GM12878 (cell line): ENCODE measurements around the gene DCBLD1. TPM values are rescaled to one million over a fixed set of nuclear protein-coding genes. Genes with fewer than 3 reads are reported as not detected.

ENCODE experiments used
- BCL11A ChIP-seq: IDR thresholded peaks from 2 replicates; pipeline ENCODE4 v1.6.1; 2011; ENCODE audit warnings: low read depth, low read length
- FOXK2 ChIP-seq: fragments of 450-650 bp; IDR thresholded peaks from 2 replicates; pipeline ENCODE4 v1.6.1; 2017; ENCODE audit warnings: mild to moderate bottlenecking, moderate library complexity
- HSF1 ChIP-seq: fragments of 150-350 bp; IDR thresholded peaks from 2 replicates; pipeline ENCODE4 v1.6.1; 2014; ENCODE audit warnings: mild to moderate bottlenecking, low read depth, low read length
- IKZF1 ChIP-seq: fragments of 450-650 bp; conservative IDR thresholded peaks from 2 replicates; pipeline ENCODE4 v1.6.1; 2017; ENCODE audit warnings: antibody characterized with exemption, mild to moderate bottlenecking
- IKZF2 ChIP-seq, 2 experiments: fragments of 450-650 bp; IDR thresholded peaks; 2 replicates each; pipeline ENCODE4 v1.6.1; 2017; ENCODE audit warnings: mild to moderate bottlenecking in 2 of 2, moderate library complexity in 2 of 2
- SMC3 ChIP-seq: IDR thresholded peaks from 2 replicates; pipeline ENCODE4 v1.6.1; 2011; ENCODE audit warnings: low read length, improper control_type of control experiment, borderline replicate concordance
- SPI1 ChIP-seq: IDR thresholded peaks from 2 replicates; pipeline ENCODE4 v1.6.1; 2011; ENCODE audit warnings: low read depth, mild to moderate bottlenecking, low read length, moderate library complexity, borderline replicate concordance; ENCODE audit not compliant: insufficient read depth
- TCF3 ChIP-seq: IDR thresholded peaks from 2 replicates; pipeline ENCODE4 v1.6.1; 2012; ENCODE audit warnings: low read depth, mild to moderate bottlenecking, low read length, borderline replicate concordance; ENCODE audit not compliant: insufficient read depth
- ZNF207 ChIP-seq: fragments of 450-650 bp; IDR thresholded peaks from 2 replicates; pipeline ENCODE4 v1.6.1; 2014; ENCODE audit warnings: antibody characterized with exemption, mild to moderate bottlenecking, borderline replicate concordance
- polyA plus RNA-seq, 11 experiments: library from polyadenylated mRNA; depleted of rRNA in 4 of 11; unstranded in 6 of 11; stranded (reverse) in 5 of 11; fragments of >200 nt; fragmentation: Nextera tagmentation in 4 of 11; fragmentation: Illumina TruSeq in 1 of 11; extraction: Ambion mirVana in 4 of 11; extraction: Trizol in 1 of 11; gene quantifications; 1 replicate in 1 of 11; 2 replicates in 10 of 11; pipeline versions ENCODE4 v1.2.1 to v1.2.3, GENCODE V29; 2011 to 2016; ENCODE audit warnings: inconsistent platforms in 2 of 11, missing spikeins in 2 of 11, low read depth in 1 of 11
- total RNA-seq, 4 experiments: library from RNA; depleted of rRNA in 3 of 4; stranded (reverse); fragments of >200 nt in 3 of 4; fragmentation: Illumina TruSeq in 1 of 4; extraction: Trizol in 1 of 4; gene quantifications; 2 replicates each; pipeline versions ENCODE4 v1.2.1 to v1.2.3, GENCODE V29; 2013 to 2021
- TF ChIP-seq, protein P1 (sequence below), 3 experiments: IDR thresholded peaks in 2 of 3; conservative IDR thresholded peaks in 1 of 3; 2 replicates each; pipeline ENCODE4 v1.5.1; 2011; ENCODE audit warnings: low read depth in 3 of 3, low read length in 3 of 3, mild to moderate bottlenecking in 3 of 3, control low read depth in 2 of 3, moderate library complexity in 2 of 3, inconsistent platforms in 1 of 3, mixed read lengths in 1 of 3; ENCODE audit not compliant: control insufficient read depth in 2 of 3, insufficient read depth in 1 of 3; ENCODE audit errors: extremely low read depth in 1 of 3

The DCBLD1 gene
- total and polyA plus RNA-seq, 10 of the 15 experiments (the other 5 are each of a cell fraction or from before 2014, with no cell fraction given): 0.92 to 9.2 (median 8.3) TPM

- TF ChIP-seq, protein P1, sequence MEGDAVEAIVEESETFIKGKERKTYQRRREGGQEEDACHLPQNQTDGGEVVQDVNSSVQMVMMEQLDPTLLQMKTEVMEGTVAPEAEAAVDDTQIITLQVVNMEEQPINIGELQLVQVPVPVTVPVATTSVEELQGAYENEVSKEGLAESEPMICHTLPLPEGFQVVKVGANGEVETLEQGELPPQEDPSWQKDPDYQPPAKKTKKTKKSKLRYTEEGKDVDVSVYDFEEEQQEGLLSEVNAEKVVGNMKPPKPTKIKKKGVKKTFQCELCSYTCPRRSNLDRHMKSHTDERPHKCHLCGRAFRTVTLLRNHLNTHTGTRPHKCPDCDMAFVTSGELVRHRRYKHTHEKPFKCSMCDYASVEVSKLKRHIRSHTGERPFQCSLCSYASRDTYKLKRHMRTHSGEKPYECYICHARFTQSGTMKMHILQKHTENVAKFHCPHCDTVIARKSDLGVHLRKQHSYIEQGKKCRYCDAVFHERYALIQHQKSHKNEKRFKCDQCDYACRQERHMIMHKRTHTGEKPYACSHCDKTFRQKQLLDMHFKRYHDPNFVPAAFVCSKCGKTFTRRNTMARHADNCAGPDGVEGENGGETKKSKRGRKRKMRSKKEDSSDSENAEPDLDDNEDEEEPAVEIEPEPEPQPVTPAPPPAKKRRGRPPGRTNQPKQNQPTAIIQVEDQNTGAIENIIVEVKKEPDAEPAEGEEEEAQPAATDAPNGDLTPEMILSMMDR (IDR thresholded peaks at IDR 0.05 in 2 of 3, conservative IDR thresholded peaks at IDR 0.05 in 1 of 3; ENCODE audit: control insufficient read depth in 2 of 3, extremely low read depth in 1 of 3, insufficient read depth in 1 of 3, low read depth in 3 of 3, low read length in 3 of 3): no peak
- TF ChIP-seq HSF1 (no peak), FOXK2 (no peak), IKZF2 (IDR thresholded peaks at IDR 0.05) (no peak), SPI1 (no peak), ZNF207 (no peak), IKZF1 (no peak), SMC3 (no peak), TCF3 (no peak), BCL11A (no peak)
Observed at GRCh38 chr6:117444600-117444999, 37.9 kb upstream of the DCBLD1 start (continued).
